Breast epithelium (tissue), 3 donors: ENCODE data around the gene CSK.

Experiments used
- CTCF ChIP-seq, 3 donors: fragments of 450-650 bp; IDR thresholded peaks; one replicate each; pipeline ENCODE4 v1.5.1; 2016 to 2017; ENCODE audit warnings: antibody characterized with exemption in 3 of 3, mild to moderate bottlenecking in 3 of 3, moderate library complexity in 3 of 3
- POLR2AphosphoS5 ChIP-seq, 3 donors: sonication (generic); formaldehyde crosslinking; IDR thresholded peaks; one replicate each; pipeline ENCODE4 v1.6.1; 2017; ENCODE audit warnings: antibody characterized with exemption in 3 of 3

DNA sequence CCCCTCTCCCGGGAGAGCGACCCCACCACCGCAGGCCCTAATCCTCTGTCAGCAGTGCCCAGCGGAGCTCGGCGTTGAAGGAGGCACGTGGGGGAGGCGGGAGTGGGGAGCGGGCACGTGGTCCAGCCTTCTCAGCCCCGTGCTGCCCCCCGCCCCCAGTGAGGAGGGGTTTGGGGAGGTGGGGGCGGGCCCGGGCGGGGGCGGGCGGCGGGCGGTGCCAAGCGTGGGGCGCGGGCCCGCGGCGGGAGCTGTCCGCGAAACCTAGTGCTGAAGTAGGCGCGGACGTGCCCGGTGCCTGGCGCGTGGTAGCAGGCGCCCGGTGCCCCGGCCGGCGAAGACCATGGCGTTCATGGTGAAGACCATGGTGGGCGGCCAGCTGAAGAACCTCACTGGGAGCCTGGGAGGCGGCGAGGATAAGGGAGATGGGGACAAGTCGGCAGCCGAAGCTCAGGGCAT lies 44.5 kb downstream of the CSK start, which contains the start of gene CPLX3:
- no peak for TF ChIP-seq CTCF (IDR thresholded peaks at IDR 0.05)
- TF ChIP-seq POLR2AphosphoS5 (IDR thresholded peaks at IDR 0.05), result no peak
